ENCODE measurements around the gene DGCR6.

DNA sequence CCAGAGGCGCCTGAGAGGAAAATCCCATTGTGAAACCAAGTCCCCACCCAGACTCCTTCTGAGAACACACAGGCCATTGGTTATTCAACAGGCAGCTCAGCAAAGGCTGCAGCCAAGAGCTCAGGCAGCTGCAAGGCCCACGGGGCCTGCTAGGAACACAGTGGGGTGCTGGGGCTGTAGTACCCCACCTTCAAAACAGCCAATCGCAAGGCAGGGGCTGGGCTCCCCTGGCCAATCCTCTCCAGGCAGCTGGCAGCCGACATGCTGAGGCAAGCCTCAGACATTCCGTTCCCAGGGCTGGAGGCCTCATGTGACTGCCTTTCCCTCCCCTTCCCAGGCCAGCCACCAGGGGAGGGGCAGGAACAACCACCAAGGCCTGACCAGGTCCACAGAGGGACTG lies 23.3 kb downstream of the DGCR6 start:
- TF ChIP-seq CTCF (IDR thresholded peaks at IDR 0.05) = no peak
- TF ChIP-seq POLR2A (IDR thresholded peaks at IDR 0.05) = no peak
